ENCODE measurements around the gene TNFAIP8. TPM values are rescaled to one million over a fixed set of nuclear protein-coding genes. Genes with fewer than 3 reads are reported as not detected.
A peak's percentile ranks its signal among the peaks of the same experiment; 100 is the strongest.

Gene TNFAIP8
- total and polyA plus RNA-seq, 9 of the 15 experiments (the other 6 are each of a cell fraction or from before 2014, with no cell fraction given) = 29.9 to 52.2 (median 44.8) TPM

GRCh38 chr5:119340597-119341218, 15.1 kb upstream of the TNFAIP8 start (continued):
- TF ChIP-seq ZBTB34 (CRISPR knock-in tag; IDR thresholded peaks at IDR 0.05) (no peak), SP2 (IDR thresholded peaks at IDR 0.05; ENCODE audit: extremely low read depth, low read depth, low read length, poor library complexity, severe bottlenecking) (no peak), PHB2 (IDR thresholded peaks at IDR 0.05; ENCODE audit: low read depth) (no peak), KLF10 (CRISPR knock-in tag; IDR thresholded peaks at IDR 0.05) (no peak), RUNX1 (IDR thresholded peaks at IDR 0.05; ENCODE audit: low read depth) (no peak), ZNF76 (CRISPR knock-in tag; IDR thresholded peaks at IDR 0.05; ENCODE audit: borderline replicate concordance) (0 out of 2 replicates have a peak, but pooled peaks have one; percentile 29), BCOR (IDR thresholded peaks at IDR 0.05) (no peak), FOXP1 (CRISPR knock-in tag; IDR thresholded peaks at IDR 0.05) (no peak), DMBX1 (CRISPR knock-in tag; IDR thresholded peaks at IDR 0.05; ENCODE audit: borderline replicate concordance) (0 out of 2 replicates have a peak, but pooled peaks have one; percentile 26), MEIS2 (IDR thresholded peaks at IDR 0.05; ENCODE audit: partially characterized antibody) (no peak), U2AF2 (optimal IDR thresholded peaks at IDR 0.05; ENCODE audit: low read depth, low read length) (no peak), NRF1 (conservative IDR thresholded peaks at IDR 0.05 in 1 of 2, IDR thresholded peaks at IDR 0.05 in 1 of 2) (no peak), ZNF699 (CRISPR knock-in tag; IDR thresholded peaks at IDR 0.05; ENCODE audit: insufficient replicate concordance) (no peak), ARNT (IDR thresholded peaks at IDR 0.05) (no peak), JUN (IDR thresholded peaks at IDR 0.05; ENCODE audit: borderline replicate concordance, low read depth, low read length) (no peak), JUN (CRISPR knock-in tag; IDR thresholded peaks at IDR 0.05; ENCODE audit: borderline replicate concordance) (no peak), DIDO1 (tag; IDR thresholded peaks at IDR 0.05; ENCODE audit: low read depth) (no peak), ZC3H11A (IDR thresholded peaks at IDR 0.05; ENCODE audit: low read depth, low read length) (no peak), ZNF318 (IDR thresholded peaks at IDR 0.05; ENCODE audit: borderline replicate concordance in 1 of 2, low read depth in 1 of 2) (no peak), ZKSCAN8 (CRISPR knock-in tag; IDR thresholded peaks at IDR 0.05) (0 out of 2 replicates have a peak, but pooled peaks have one; percentile 16), DPF2 (IDR thresholded peaks at IDR 0.05) (no peak)
